ENCODE measurements around the gene DUSP1. TPM values are rescaled to one million over a fixed set of nuclear protein-coding genes. Genes with fewer than 3 reads are reported as not detected.

Gene DUSP1
- total and polyA plus RNA-seq, 4 experiments from 2014 or later, result 18.0 to 879 (median 158) TPM

GRCh38 chr5:172798422-172799215 lies 27.6 kb upstream of the DUSP1 start:
- H3K4me1 Mint-ChIP-seq, result peaks cover 0 to 5% (median 3%) of the 10 kb centered on the region in 4 donors
- DNase-seq, result no peak
- H3K4me3 Mint-ChIP-seq, result no peak overlapping the region
- no peaks in the 10 kb centered on the region for H3K27me3 ChIP-seq (ENCODE audit: insufficient read depth, low read length)
- H3K27ac ChIP-seq (ENCODE audit: low read depth, low read length), result no peak overlapping the region
- no peaks in the 10 kb centered on the region for H3K9me3 ChIP-seq (ENCODE audit: control insufficient read depth in 1 of 2, low read length in 2 of 2)
- no peaks in the 10 kb centered on the region for H3K9me3 Mint-ChIP-seq
- intact Hi-C loops (cut with micrococcal nuclease), result no loop called here
- no peak overlapping the region for H3K4me3 ChIP-seq (ENCODE audit: low read length in 2 of 2)
- peak overlapping the region in 1 of 7 donors; percentile 36 for H3K27ac Mint-ChIP-seq
- no peaks in the 10 kb centered on the region for H3K36me3 Mint-ChIP-seq
- no peaks in the 10 kb centered on the region for H3K36me3 ChIP-seq (ENCODE audit: insufficient read depth, low read length)
- POLR2A ChIA-PET (ENCODE audit: partially characterized antibody), result interaction anchor here (0.7 to 1.5 kb wide), 3 partner anchors 9 to 28 kb away, joined by 3 to 6 read pairs (median 4); partner anchors contain the start of gene DUSP1
- CTCF ChIA-PET (ENCODE audit: partially characterized antibody), result interaction anchor here (0.8 to 1.8 kb wide), 4 partner anchors 21 to 84 kb away, joined by 3 to 11 read pairs (median 6); partner anchors contain the start of gene DUSP1
- H3K27me3 Mint-ChIP-seq, result no peaks in the 10 kb centered on the region
- H3K4me1 ChIP-seq (ENCODE audit: insufficient read depth, low read length), result no peaks in the 10 kb centered on the region

GRCh38 chr5:172797771-172798191 lies 26.8 kb upstream of the DUSP1 start:
- intact Hi-C loops (cut with micrococcal nuclease), result no loop called here
- ChIA-PET POLR2A (ENCODE audit: partially characterized antibody) (interaction anchor here (0.7 to 1.5 kb wide), 3 partner anchors 10 to 27 kb away, joined by 3 to 6 read pairs (median 4); partner anchors contain the start of gene DUSP1), CTCF (ENCODE audit: partially characterized antibody) (interaction anchor here (0.8 to 1.8 kb wide), 4 partner anchors 20 to 83 kb away, joined by 3 to 11 read pairs (median 6); partner anchors contain the start of gene DUSP1)
- H3K4me1 Mint-ChIP-seq, result peaks cover 0 to 5% (median 3%) of the 10 kb centered on the region in 4 donors
- no peaks in the 10 kb centered on the region for H3K36me3 ChIP-seq (ENCODE audit: insufficient read depth, low read length)
- no peaks in the 10 kb centered on the region for H3K9me3 ChIP-seq (ENCODE audit: control insufficient read depth in 1 of 2, low read length in 2 of 2)
- no peak for DNase-seq
- H3K27me3 ChIP-seq (ENCODE audit: insufficient read depth, low read length), result no peaks in the 10 kb centered on the region
- no peaks in the 10 kb centered on the region for H3K36me3 Mint-ChIP-seq
- no peak overlapping the region for H3K4me3 ChIP-seq (ENCODE audit: low read length in 2 of 2)
- H3K4me3 Mint-ChIP-seq, result peak overlapping the region in 4 of 8 donors; percentile 43 to 53 (median 49)
- no peaks in the 10 kb centered on the region for H3K27me3 Mint-ChIP-seq
- no peak overlapping the region for H3K27ac ChIP-seq (ENCODE audit: low read depth, low read length)
- no peaks in the 10 kb centered on the region for H3K9me3 Mint-ChIP-seq
- H3K4me1 ChIP-seq (ENCODE audit: insufficient read depth, low read length), result no peaks in the 10 kb centered on the region
- peak overlapping the region in 3 of 7 donors; percentile 11 to 76 (median 68) for H3K27ac Mint-ChIP-seq

- H3K36me3 ChIP-seq (ENCODE audit: insufficient read depth, low read length), result no peaks in the 10 kb centered on the region
- H3K9me3 ChIP-seq (ENCODE audit: control insufficient read depth in 1 of 2, low read length in 2 of 2), result no peaks in the 10 kb centered on the region
- no peak overlapping the region for H3K27ac ChIP-seq (ENCODE audit: low read depth, low read length)
- H3K4me3 ChIP-seq (ENCODE audit: low read length in 2 of 2), result no peak overlapping the region
- H3K9me3 Mint-ChIP-seq, result no peaks in the 10 kb centered on the region
- ChIA-PET CTCF (ENCODE audit: partially characterized antibody) (interaction anchor here (1.3 kb wide), 1 partner anchor 109 kb away, joined by 3 read pairs; no protein-coding TSS in a partner anchor), POLR2A (ENCODE audit: partially characterized antibody) (interaction anchor here (1.3 kb wide), 1 partner anchor 24 kb away, joined by 4 read pairs; no protein-coding TSS in a partner anchor)
- no peak for DNase-seq
- no peaks in the 10 kb centered on the region for H3K27me3 ChIP-seq (ENCODE audit: insufficient read depth, low read length)
- no peaks in the 10 kb centered on the region for H3K36me3 Mint-ChIP-seq
- no peak overlapping the region for H3K27ac Mint-ChIP-seq
- intact Hi-C loops (cut with micrococcal nuclease), result no loop called here
- no peaks in the 10 kb centered on the region for H3K27me3 Mint-ChIP-seq
- no peaks in the 10 kb centered on the region for H3K4me1 ChIP-seq (ENCODE audit: insufficient read depth, low read length)
- H3K4me3 Mint-ChIP-seq, result no peak overlapping the region
- H3K4me1 Mint-ChIP-seq, result peaks cover 0 to 5% (median 3%) of the 10 kb centered on the region in 4 donors
Observed at GRCh38 chr5:172796306-172796705, 25.3 kb upstream of the DUSP1 start.

GRCh38 chr5:172795318-172795977 lies 24.5 kb upstream of the DUSP1 start:
- CTCF ChIA-PET (ENCODE audit: partially characterized antibody), result interaction anchor here (0.7 kb wide), 1 partner anchor 312 kb away, joined by 3 read pairs; no protein-coding TSS in a partner anchor

GRCh38 chr5:172793577-172794488 lies 22.8 kb upstream of the DUSP1 start:
- Mint-ChIP-seq H3K27me3 (no peaks in the 10 kb centered on the region), H3K27ac (no peak overlapping the region), H3K36me3 (no peaks in the 10 kb centered on the region), H3K4me1 (peaks cover 0 to 5% (median 3%) of the 10 kb centered on the region in 4 donors), H3K9me3 (no peaks in the 10 kb centered on the region), H3K4me3 (peak overlapping the region in 1 of 8 donors; percentile 59)
- H3K36me3 ChIP-seq (ENCODE audit: insufficient read depth, low read length), result no peaks in the 10 kb centered on the region
- H3K4me1 ChIP-seq (ENCODE audit: insufficient read depth, low read length), result no peaks in the 10 kb centered on the region
- no peak for DNase-seq
- ChIA-PET POLR2A (ENCODE audit: partially characterized antibody) (no interaction called here), CTCF (ENCODE audit: partially characterized antibody) (interaction anchor here (1.1 to 2.9 kb wide), 3 partner anchors 10 to 66 kb away, joined by 3 to 9 read pairs (median 3); no protein-coding TSS in a partner anchor)
- H3K4me3 ChIP-seq (ENCODE audit: low read length in 2 of 2), result no peak overlapping the region
- H3K9me3 ChIP-seq (ENCODE audit: control insufficient read depth in 1 of 2, low read length in 2 of 2), result no peaks in the 10 kb centered on the region
- no peak overlapping the region for H3K27ac ChIP-seq (ENCODE audit: low read depth, low read length)
- H3K27me3 ChIP-seq (ENCODE audit: insufficient read depth, low read length), result no peaks in the 10 kb centered on the region
- intact Hi-C loops (cut with micrococcal nuclease), result no loop called here

More at GRCh38 chr5:172795318-172795977, 24.5 kb upstream of the DUSP1 start:
- DNase-seq, result no peak
- H3K27me3 ChIP-seq (ENCODE audit: insufficient read depth, low read length), result no peaks in the 10 kb centered on the region
- POLR2A ChIA-PET (ENCODE audit: partially characterized antibody), result interaction anchor here (0.5 to 1.3 kb wide), 3 partner anchors 18 to 43 kb away, joined by 3 to 4 read pairs (median 3); no protein-coding TSS in a partner anchor
- Mint-ChIP-seq H3K4me1 (peaks cover 0 to 5% (median 3%) of the 10 kb centered on the region in 4 donors), H3K27ac (no peak overlapping the region), H3K27me3 (no peaks in the 10 kb centered on the region), H3K9me3 (no peaks in the 10 kb centered on the region), H3K4me3 (no peak overlapping the region), H3K36me3 (no peaks in the 10 kb centered on the region)
- no peak overlapping the region for H3K27ac ChIP-seq (ENCODE audit: low read depth, low read length)
- no peaks in the 10 kb centered on the region for H3K36me3 ChIP-seq (ENCODE audit: insufficient read depth, low read length)
- no peak overlapping the region for H3K4me3 ChIP-seq (ENCODE audit: low read length in 2 of 2)
- H3K9me3 ChIP-seq (ENCODE audit: control insufficient read depth in 1 of 2, low read length in 2 of 2), result no peaks in the 10 kb centered on the region
- intact Hi-C loops (cut with micrococcal nuclease), result no loop called here
- H3K4me1 ChIP-seq (ENCODE audit: insufficient read depth, low read length), result no peaks in the 10 kb centered on the region

- no peak for DNase-seq
- Histone ChIP-seq H3K4me3 (ENCODE audit: low read length in 2 of 2) (no peak overlapping the region), H3K27ac (ENCODE audit: low read depth, low read length) (no peak overlapping the region), H3K9me3 (ENCODE audit: control insufficient read depth in 1 of 2, low read length in 2 of 2) (no peaks in the 10 kb centered on the region), H3K4me1 (ENCODE audit: insufficient read depth, low read length) (no peaks in the 10 kb centered on the region), H3K36me3 (ENCODE audit: insufficient read depth, low read length) (no peaks in the 10 kb centered on the region), H3K27me3 (ENCODE audit: insufficient read depth, low read length) (no peaks in the 10 kb centered on the region)
- POLR2A ChIA-PET (ENCODE audit: partially characterized antibody), result no interaction called here
- Mint-ChIP-seq H3K4me1 (peaks cover 0 to 4% (median 3%) of the 10 kb centered on the region in 4 donors), H3K36me3 (no peaks in the 10 kb centered on the region), H3K27me3 (no peaks in the 10 kb centered on the region), H3K4me3 (no peak overlapping the region), H3K27ac (no peak overlapping the region), H3K9me3 (no peaks in the 10 kb centered on the region)
- CTCF ChIA-PET (ENCODE audit: partially characterized antibody), result interaction anchor here (1.1 to 2.9 kb wide), 3 partner anchors 9 to 67 kb away, joined by 3 to 9 read pairs (median 3); no protein-coding TSS in a partner anchor
- intact Hi-C loops (cut with micrococcal nuclease), result no loop called here
Observed at GRCh38 chr5:172792701-172793570, 21.9 kb upstream of the DUSP1 start.
